Measurements from ENCODE around the gene UBXN10.

- TF ChIP-seq JUND (CRISPR knock-in tag; IDR thresholded peaks at IDR 0.05) (no peak), POLR2AphosphoS5 (IDR thresholded peaks at IDR 0.05; ENCODE audit: low read depth, low read length) (no peak), SRSF9 (IDR thresholded peaks at IDR 0.05; ENCODE audit: borderline replicate concordance, insufficient read depth, low read depth, low read length, poor library complexity, severe bottlenecking) (no peak), EZH2 (conservative IDR thresholded peaks at IDR 0.05; ENCODE audit: low read depth, low read length) (no peak), MEIS2 (CRISPR knock-in tag; IDR thresholded peaks at IDR 0.05) (no peak), ZNF503 (CRISPR knock-in tag; IDR thresholded peaks at IDR 0.05) (no peak), PHF20 (CRISPR knock-in tag; IDR thresholded peaks at IDR 0.05) (no peak), RFX5 (IDR thresholded peaks at IDR 0.05; ENCODE audit: low read depth, low read length) (no peak), GABPA (IDR thresholded peaks at IDR 0.05; ENCODE audit: low read depth, low read length) (no peak), GABPA (CRISPR knock-in tag; IDR thresholded peaks at IDR 0.05; ENCODE audit: low read depth) (no peak)
- TF ChIP-seq, protein P1, sequence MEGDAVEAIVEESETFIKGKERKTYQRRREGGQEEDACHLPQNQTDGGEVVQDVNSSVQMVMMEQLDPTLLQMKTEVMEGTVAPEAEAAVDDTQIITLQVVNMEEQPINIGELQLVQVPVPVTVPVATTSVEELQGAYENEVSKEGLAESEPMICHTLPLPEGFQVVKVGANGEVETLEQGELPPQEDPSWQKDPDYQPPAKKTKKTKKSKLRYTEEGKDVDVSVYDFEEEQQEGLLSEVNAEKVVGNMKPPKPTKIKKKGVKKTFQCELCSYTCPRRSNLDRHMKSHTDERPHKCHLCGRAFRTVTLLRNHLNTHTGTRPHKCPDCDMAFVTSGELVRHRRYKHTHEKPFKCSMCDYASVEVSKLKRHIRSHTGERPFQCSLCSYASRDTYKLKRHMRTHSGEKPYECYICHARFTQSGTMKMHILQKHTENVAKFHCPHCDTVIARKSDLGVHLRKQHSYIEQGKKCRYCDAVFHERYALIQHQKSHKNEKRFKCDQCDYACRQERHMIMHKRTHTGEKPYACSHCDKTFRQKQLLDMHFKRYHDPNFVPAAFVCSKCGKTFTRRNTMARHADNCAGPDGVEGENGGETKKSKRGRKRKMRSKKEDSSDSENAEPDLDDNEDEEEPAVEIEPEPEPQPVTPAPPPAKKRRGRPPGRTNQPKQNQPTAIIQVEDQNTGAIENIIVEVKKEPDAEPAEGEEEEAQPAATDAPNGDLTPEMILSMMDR (CRISPR knock-in tag; IDR thresholded peaks at IDR 0.05), result peak; percentile 58
Measured at GRCh38 chr1:20216574-20216973, 30.7 kb downstream of the UBXN10 start.
